ENCODE data around the gene BCL11B.

BCL11B gene

GRCh38 chr14:99136047-99136400 lies 136.0 kb downstream of the BCL11B start:
- peaks cover 9% of the 10 kb centered on the region for H3K4me1 ChIP-seq (ENCODE audit: control insufficient read depth, low read depth, low read length)
- no peak overlapping the region for H3K4me3 ChIP-seq (ENCODE audit: low read length)
- H3K9me3 ChIP-seq (ENCODE audit: control insufficient read depth, low read depth, low read length) = no peaks in the 10 kb centered on the region
- H3K9ac ChIP-seq (ENCODE audit: low read length) = no peak overlapping the region
- H3K36me3 ChIP-seq (ENCODE audit: control insufficient read depth, low read depth, low read length) = no peaks in the 10 kb centered on the region
- no peaks in the 10 kb centered on the region for H3K27me3 ChIP-seq (ENCODE audit: control insufficient read depth, insufficient read depth, low read length)
- no peak overlapping the region for H3K27ac ChIP-seq (ENCODE audit: low read length)

- Histone ChIP-seq H3K4me3 (ENCODE audit: low read length) (no peak overlapping the region), H3K27ac (ENCODE audit: low read length) (no peak overlapping the region), H3K9me3 (ENCODE audit: control insufficient read depth, low read depth, low read length) (no peaks in the 10 kb centered on the region), H3K4me1 (ENCODE audit: control insufficient read depth, low read depth, low read length) (peaks cover 9% of the 10 kb centered on the region), H3K36me3 (ENCODE audit: control insufficient read depth, low read depth, low read length) (no peaks in the 10 kb centered on the region), H3K9ac (ENCODE audit: low read length) (no peak overlapping the region), H3K27me3 (ENCODE audit: control insufficient read depth, insufficient read depth, low read length) (no peaks in the 10 kb centered on the region)
These were observed 137.4 kb downstream of the BCL11B start for GRCh38 chr14:99134516-99135046.

GRCh38 chr14:99133636-99134515 lies 138.1 kb downstream of the BCL11B start:
- H3K27ac ChIP-seq (ENCODE audit: low read length) = no peak overlapping the region
- H3K4me3 ChIP-seq (ENCODE audit: low read length) = no peak overlapping the region
- H3K36me3 ChIP-seq (ENCODE audit: control insufficient read depth, low read depth, low read length) = no peaks in the 10 kb centered on the region
- no peak overlapping the region for H3K9ac ChIP-seq (ENCODE audit: low read length)
- H3K27me3 ChIP-seq (ENCODE audit: control insufficient read depth, insufficient read depth, low read length) = no peaks in the 10 kb centered on the region
- H3K9me3 ChIP-seq (ENCODE audit: control insufficient read depth, low read depth, low read length) = no peaks in the 10 kb centered on the region
- peaks cover 9% of the 10 kb centered on the region for H3K4me1 ChIP-seq (ENCODE audit: control insufficient read depth, low read depth, low read length)

GRCh38 chr14:99132821-99133635 lies 139.0 kb downstream of the BCL11B start:
- no peak overlapping the region for H3K4me3 ChIP-seq (ENCODE audit: low read length)

GRCh38 chr14:99131632-99132271 lies 140.2 kb downstream of the BCL11B start:
- Histone ChIP-seq H3K9ac (ENCODE audit: low read length) (no peak overlapping the region), H3K27me3 (ENCODE audit: control insufficient read depth, insufficient read depth, low read length) (no peaks in the 10 kb centered on the region), H3K9me3 (ENCODE audit: control insufficient read depth, low read depth, low read length) (no peaks in the 10 kb centered on the region), H3K4me1 (ENCODE audit: control insufficient read depth, low read depth, low read length) (peaks cover 9% of the 10 kb centered on the region), H3K36me3 (ENCODE audit: control insufficient read depth, low read depth, low read length) (no peaks in the 10 kb centered on the region), H3K27ac (ENCODE audit: low read length) (no peak overlapping the region), H3K4me3 (ENCODE audit: low read length) (no peak overlapping the region)

More at GRCh38 chr14:99132821-99133635, 139.0 kb downstream of the BCL11B start:
- H3K27ac ChIP-seq (ENCODE audit: low read length) = no peak overlapping the region
- H3K9me3 ChIP-seq (ENCODE audit: control insufficient read depth, low read depth, low read length) = no peaks in the 10 kb centered on the region
- H3K27me3 ChIP-seq (ENCODE audit: control insufficient read depth, insufficient read depth, low read length) = no peaks in the 10 kb centered on the region
- no peaks in the 10 kb centered on the region for H3K36me3 ChIP-seq (ENCODE audit: control insufficient read depth, low read depth, low read length)
- no peak overlapping the region for H3K9ac ChIP-seq (ENCODE audit: low read length)
- H3K4me1 ChIP-seq (ENCODE audit: control insufficient read depth, low read depth, low read length) = peaks cover 9% of the 10 kb centered on the region

- Histone ChIP-seq H3K4me3 (ENCODE audit: low read length) (no peak overlapping the region), H3K27ac (ENCODE audit: low read length) (no peak overlapping the region), H3K9ac (ENCODE audit: low read length) (no peak overlapping the region), H3K27me3 (ENCODE audit: control insufficient read depth, insufficient read depth, low read length) (no peaks in the 10 kb centered on the region), H3K9me3 (ENCODE audit: control insufficient read depth, low read depth, low read length) (no peaks in the 10 kb centered on the region), H3K4me1 (ENCODE audit: control insufficient read depth, low read depth, low read length) (peaks cover 9% of the 10 kb centered on the region), H3K36me3 (ENCODE audit: control insufficient read depth, low read depth, low read length) (no peaks in the 10 kb centered on the region)
These were observed 142.0 kb downstream of the BCL11B start for GRCh38 chr14:99129998-99130397.

GRCh38 chr14:99129211-99129696 lies 142.7 kb downstream of the BCL11B start:
- H3K27me3 ChIP-seq (ENCODE audit: control insufficient read depth, insufficient read depth, low read length) = no peaks in the 10 kb centered on the region
- H3K9ac ChIP-seq (ENCODE audit: low read length) = no peak overlapping the region
- H3K36me3 ChIP-seq (ENCODE audit: control insufficient read depth, low read depth, low read length) = no peaks in the 10 kb centered on the region
- no peak overlapping the region for H3K4me3 ChIP-seq (ENCODE audit: low read length)
- H3K27ac ChIP-seq (ENCODE audit: low read length) = no peak overlapping the region
- H3K4me1 ChIP-seq (ENCODE audit: control insufficient read depth, low read depth, low read length) = peaks cover 9% of the 10 kb centered on the region
- no peaks in the 10 kb centered on the region for H3K9me3 ChIP-seq (ENCODE audit: control insufficient read depth, low read depth, low read length)

- H3K27ac ChIP-seq (ENCODE audit: low read length) = no peak overlapping the region
- H3K27me3 ChIP-seq (ENCODE audit: control insufficient read depth, insufficient read depth, low read length) = no peaks in the 10 kb centered on the region
- H3K4me3 ChIP-seq (ENCODE audit: low read length) = no peak overlapping the region
- no peaks in the 10 kb centered on the region for H3K36me3 ChIP-seq (ENCODE audit: control insufficient read depth, low read depth, low read length)
- no peaks in the 10 kb centered on the region for H3K9me3 ChIP-seq (ENCODE audit: control insufficient read depth, low read depth, low read length)
- H3K4me1 ChIP-seq (ENCODE audit: control insufficient read depth, low read depth, low read length) = peaks cover 3% of the 10 kb centered on the region
- H3K9ac ChIP-seq (ENCODE audit: low read length) = no peak overlapping the region
These were observed 143.8 kb downstream of the BCL11B start for GRCh38 chr14:99128185-99128584.

GRCh38 chr14:99127651-99128167 lies 144.3 kb downstream of the BCL11B start:
- no peaks in the 10 kb centered on the region for H3K36me3 ChIP-seq (ENCODE audit: control insufficient read depth, low read depth, low read length)
- no peaks in the 10 kb centered on the region for H3K9me3 ChIP-seq (ENCODE audit: control insufficient read depth, low read depth, low read length)
- no peaks in the 10 kb centered on the region for H3K4me1 ChIP-seq (ENCODE audit: control insufficient read depth, low read depth, low read length)
- no peak overlapping the region for H3K9ac ChIP-seq (ENCODE audit: low read length)
- no peaks in the 10 kb centered on the region for H3K27me3 ChIP-seq (ENCODE audit: control insufficient read depth, insufficient read depth, low read length)
- no peak overlapping the region for H3K27ac ChIP-seq (ENCODE audit: low read length)
- no peak overlapping the region for H3K4me3 ChIP-seq (ENCODE audit: low read length)

- Histone ChIP-seq H3K4me1 (ENCODE audit: control insufficient read depth, low read depth, low read length) (no peaks in the 10 kb centered on the region), H3K27me3 (ENCODE audit: control insufficient read depth, insufficient read depth, low read length) (no peaks in the 10 kb centered on the region), H3K9ac (ENCODE audit: low read length) (no peak overlapping the region), H3K27ac (ENCODE audit: low read length) (no peak overlapping the region), H3K9me3 (ENCODE audit: control insufficient read depth, low read depth, low read length) (no peaks in the 10 kb centered on the region), H3K4me3 (ENCODE audit: low read length) (no peak overlapping the region), H3K36me3 (ENCODE audit: control insufficient read depth, low read depth, low read length) (no peaks in the 10 kb centered on the region)
These were observed 146.2 kb downstream of the BCL11B start for GRCh38 chr14:99125616-99126431.

Data from iPS-18a (cell line).